ENCODE measurements around the gene UTP25.

The UTP25 gene

GRCh38 chr1:209800984-209801834 is 26.6 kb upstream of the UTP25 start:
- no peak for TF ChIP-seq CTCF (conservative IDR thresholded peaks at IDR 0.05; ENCODE audit: low read length)
- H3K4me3 ChIP-seq (ENCODE audit: low read length) = no peak overlapping the region
- peak; percentile 40 for DNase-seq (ENCODE audit: low read depth)

GRCh38 chr1:209802117-209802779 is 25.5 kb upstream of the UTP25 start:
- DNase-seq (ENCODE audit: low read depth) = no peak
- H3K4me3 ChIP-seq (ENCODE audit: low read length) = no peak overlapping the region
- no peak for TF ChIP-seq CTCF (conservative IDR thresholded peaks at IDR 0.05; ENCODE audit: low read length)

GRCh38 chr1:209802780-209803152 is 25.0 kb upstream of the UTP25 start:
- H3K4me3 ChIP-seq (ENCODE audit: low read length) = no peak overlapping the region
- no peak for DNase-seq (ENCODE audit: low read depth)
- no peak for TF ChIP-seq CTCF (conservative IDR thresholded peaks at IDR 0.05; ENCODE audit: low read length)

- H3K4me3 ChIP-seq (ENCODE audit: low read length) = no peak overlapping the region
- no peak for DNase-seq (ENCODE audit: low read depth)
- TF ChIP-seq CTCF (conservative IDR thresholded peaks at IDR 0.05; ENCODE audit: low read length) = no peak
Observed at GRCh38 chr1:209803568-209803967, 24.2 kb upstream of the UTP25 start.

- DNase-seq (ENCODE audit: low read depth) = no peak
- H3K4me3 ChIP-seq (ENCODE audit: low read length) = peak overlapping the region; percentile 56
- TF ChIP-seq CTCF (conservative IDR thresholded peaks at IDR 0.05; ENCODE audit: low read length) = no peak
Observed at GRCh38 chr1:209805341-209805781, 22.4 kb upstream of the UTP25 start.

- peak within 1 kb of the TSS; percentile 56 for H3K4me3 ChIP-seq (ENCODE audit: low read length)
- DNase-seq (ENCODE audit: low read depth) = peak; percentile 62
- no peak for TF ChIP-seq CTCF (conservative IDR thresholded peaks at IDR 0.05; ENCODE audit: low read length)
Observed at GRCh38 chr1:209805875-209806760, 21.7 kb upstream of the UTP25 start, which contains the start of gene IRF6. IRF6 (minus strand) TSS chr1:209806142; CDS start chr1:209801413, 4,729 bp downstream.
